ENCODE measurements around the gene ALOXE3. TPM values are rescaled to one million over a fixed set of nuclear protein-coding genes. Genes with fewer than 3 reads are reported as not detected.

ALOXE3 gene
- total and polyA plus RNA-seq, 2 experiments from 2014 or later = 0.10 to 0.27 TPM

- Histone ChIP-seq H3K4me3 (no peak overlapping the region), H3K27me3 (ENCODE audit: insufficient read depth) (no peaks in the 10 kb centered on the region), H3K27ac (ENCODE audit: low read depth) (no peak overlapping the region), H4K20me1 (replicated peaks; ENCODE audit: insufficient read depth) (no peaks in the 10 kb centered on the region), H3F3A (replicated peaks; ENCODE audit: low read depth) (peaks cover 14% of the 10 kb centered on the region), H3K79me2 (replicated peaks; ENCODE audit: insufficient read depth) (no peaks in the 10 kb centered on the region), H2AFZ (no peak overlapping the region), H3K36me3 (ENCODE audit: insufficient read depth) (peaks cover 7% of the 10 kb centered on the region; the same call in 1 of the 2 replicates), H3K4me1 (ENCODE audit: insufficient read depth) (no peaks in the 10 kb centered on the region), H3K4me2 (no peak overlapping the region), H3K9me2 (ENCODE audit: insufficient read depth) (no peaks in the 10 kb centered on the region)
- Mint-ChIP-seq H3K9me3 (peaks cover 4% of the 10 kb centered on the region; the same call in 1 of the 3 replicates), H3K27ac (no peak overlapping the region), H3K4me1 (no peaks in the 10 kb centered on the region), H3K4me3 (no peak overlapping the region), H3K36me3 (ENCODE audit: low read depth) (peaks cover 49% of the 10 kb centered on the region), H3K27me3 (ENCODE audit: insufficient read depth, low read depth, poor library complexity) (peaks cover 7% of the 10 kb centered on the region)
- no peak for DNase-seq (ENCODE audit: low spot score)
- TF ChIP-seq ETS1 (IDR thresholded peaks at IDR 0.05) (no peak), JUNB (IDR thresholded peaks at IDR 0.05; ENCODE audit: unreplicated experiment) (no peak), CTCF (conservative IDR thresholded peaks at IDR 0.05; ENCODE audit: low read depth in 2 of 2) (no peak), POLR2AphosphoS5 (IDR thresholded peaks at IDR 0.05; ENCODE audit: low read depth) (no peak), ZNF114 (CRISPR knock-in tag; IDR thresholded peaks at IDR 0.05) (no peak), EZH2phosphoT487 (IDR thresholded peaks at IDR 0.05; ENCODE audit: unreplicated experiment) (no peak), EZH2 (IDR thresholded peaks at IDR 0.05; ENCODE audit: low read depth, unreplicated experiment) (no peak), ZNF462 (CRISPR knock-in tag; IDR thresholded peaks at IDR 0.05) (no peak), REST (IDR thresholded peaks at IDR 0.05; ENCODE audit: unreplicated experiment) (no peak), ZNF331 (CRISPR knock-in tag; IDR thresholded peaks at IDR 0.05; ENCODE audit: low read depth) (no peak), STAT1 (IDR thresholded peaks at IDR 0.05; ENCODE audit: unreplicated experiment) (no peak)
- ATAC-seq = no peak
Measured at GRCh38 chr17:8143581-8144400, 25.5 kb upstream of the ALOXE3 start.

Measured in GM23338 (cell line).